Keratinocyte (primary cell): ENCODE results near the gene TYMS. TPM values are rescaled to one million over a fixed set of nuclear protein-coding genes. Genes with fewer than 3 reads are reported as not detected.

Experiments used
- DNase-seq: peaks from one replicate; pipeline ENCODE4 v3.0.0-alpha.2; 2011; ENCODE audit warnings: low read depth, missing footprints, low spot score
- FAIRE-seq: peaks from 2 replicates; lab custom pipeline; 2011; peaks lifted over from hg19 to GRCh38; lab: Jason Lieb, UNC
- H2AFZ ChIP-seq: 2 replicates; pipeline ENCODE4 v1.6.0; 2012; ENCODE audit warnings: low read length, control low read depth, inconsistent platforms; ENCODE audit not compliant: control insufficient read depth
- H3K27ac ChIP-seq: 2 replicates; pipeline ENCODE4 v1.5.1; 2011; ENCODE audit warnings: low read length; ENCODE audit not compliant: control insufficient read depth, insufficient read depth
- H3K27me3 ChIP-seq: 3 replicates; pipeline ENCODE4 v1.6.0; 2011; ENCODE audit warnings: low read length; ENCODE audit not compliant: control insufficient read depth, insufficient read depth; ENCODE audit errors: extremely low read depth
- H3K36me3 ChIP-seq, 2 experiments: 2 replicates in 1 of 2; 3 replicates in 1 of 2; pipeline ENCODE4 v1.5.1; 2011; ENCODE audit warnings: low read length in 2 of 2, mild to moderate bottlenecking in 1 of 2; ENCODE audit not compliant: control insufficient read depth in 2 of 2, insufficient read depth in 2 of 2; ENCODE audit errors: extremely low read depth in 1 of 2
- H3K4me1 ChIP-seq: 3 replicates; pipeline ENCODE4 v1.5.1; 2011; ENCODE audit warnings: low read length; ENCODE audit not compliant: control insufficient read depth, insufficient read depth; ENCODE audit errors: extremely low read depth
- H3K4me2 ChIP-seq: 3 replicates; pipeline ENCODE4 v1.6.0; 2011; ENCODE audit warnings: low read depth, low read length; ENCODE audit not compliant: control insufficient read depth, insufficient read depth; ENCODE audit errors: extremely low read depth
- H3K4me3 ChIP-seq, 3 experiments: fragments of 200-600 bp in 1 of 3; sonication (generic) in 1 of 3; 2 replicates in 2 of 3; 3 replicates in 1 of 3; pipeline ENCODE4 v1.5.1; 2011 to 2016; ENCODE audit warnings: low read length in 3 of 3, mild to moderate bottlenecking in 3 of 3, control low read depth in 2 of 3, inconsistent platforms in 1 of 3, low read depth in 1 of 3, mixed read lengths in 1 of 3, mixed run types in 1 of 3, moderate library complexity in 1 of 3; ENCODE audit not compliant: control insufficient read depth in 2 of 3, insufficient read depth in 2 of 3; ENCODE audit errors: extremely low read depth in 1 of 3
- H3K79me2 ChIP-seq: 2 replicates; pipeline ENCODE4 v1.6.0; 2012; ENCODE audit warnings: low read length; ENCODE audit not compliant: control insufficient read depth, insufficient read depth
- H3K9ac ChIP-seq: 3 replicates; pipeline ENCODE4 v1.6.0; 2011; ENCODE audit warnings: low read length; ENCODE audit not compliant: control insufficient read depth, insufficient read depth; ENCODE audit errors: extremely low read depth
- H3K9me1 ChIP-seq: 3 replicates; pipeline ENCODE4 v1.6.0; 2011; ENCODE audit warnings: low read length; ENCODE audit not compliant: control insufficient read depth, insufficient read depth; ENCODE audit errors: extremely low read depth
- H3K9me3 ChIP-seq: 2 replicates; pipeline ENCODE4 v1.5.1; 2012; ENCODE audit warnings: low read depth, low read length; ENCODE audit not compliant: control insufficient read depth
- H4K20me1 ChIP-seq: 3 replicates; pipeline ENCODE4 v1.6.0; 2011; ENCODE audit warnings: low read length; ENCODE audit not compliant: control insufficient read depth, insufficient read depth; ENCODE audit errors: extremely low read depth
- EZH2 ChIP-seq: IDR thresholded peaks from one replicate; pipeline ENCODE4 v1.6.1; 2012; ENCODE audit warnings: inconsistent platforms, mild to moderate bottlenecking, low read length, moderate library complexity
- dilution Hi-C: fragments of 300-500 bp; cut with MboI; formaldehyde crosslinking; loops from one replicate; pipeline ENCODE4 v1.7.0; 2020; ENCODE audit warnings: low sequenced_read_pairs; ENCODE audit not compliant: extremely low pct_ligation_motif_present
- polyA plus RNA-seq, 5 experiments: library from polyadenylated mRNA; depleted of rRNA in 3 of 5; stranded (reverse) in 3 of 5; stranded (forward) in 1 of 5; unstranded in 1 of 5; fragments of >200 nt; gene quantifications; 1 replicate in 1 of 5; 2 replicates in 3 of 5; 3 replicates in 1 of 5; pipeline versions ENCODE4 v1.2.1 to v1.2.3, GENCODE V29; 2011 to 2012; ENCODE audit warnings: missing spikeins in 2 of 5, low read depth in 1 of 5, low replicate concordance in 1 of 5
- TF ChIP-seq, protein P1 (sequence below), 3 experiments: IDR thresholded peaks in 1 of 3; conservative IDR thresholded peaks in 1 of 3; optimal IDR thresholded peaks in 1 of 3; 2 replicates in 2 of 3; 3 replicates in 1 of 3; pipeline versions ENCODE3 to v1.5.1; 2011; ENCODE audit warnings: low read length in 3 of 3, mild to moderate bottlenecking in 3 of 3, moderate library complexity in 2 of 3, control low read depth in 1 of 3, inconsistent platforms in 1 of 3; ENCODE audit not compliant: insufficient read depth in 2 of 3; ENCODE audit errors: extremely low read depth in 1 of 3

The TYMS gene
- polyA plus RNA-seq, 1 donor (not counting 4 experiments of a cell fraction or from before 2014, with no cell fraction given): 39.9 TPM

DNA sequence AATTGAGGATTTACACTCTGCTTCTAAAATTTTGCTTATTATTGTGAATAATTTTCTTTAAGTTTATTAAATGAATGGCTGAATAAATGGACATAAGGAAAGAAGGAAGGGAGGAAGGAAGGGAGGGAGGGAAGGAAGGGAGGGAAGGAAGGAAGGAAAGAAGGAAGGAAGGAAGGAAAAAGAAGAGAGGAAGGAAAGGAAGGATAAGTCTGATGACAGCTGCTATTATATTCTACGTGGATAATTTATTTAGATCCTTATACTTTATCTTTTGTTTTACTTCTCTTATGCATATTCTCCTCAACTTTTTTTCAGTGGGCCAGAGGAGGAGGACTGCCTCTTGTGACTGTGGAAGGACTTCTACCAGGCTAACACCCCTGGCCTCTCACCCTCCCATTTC is 43.3 kb upstream of the TYMS start:
- FAIRE-seq (no peak), DNase-seq (no peak)
- Histone ChIP-seq H3K36me3 (no peaks in the 10 kb centered on the region), H3K4me1 (no peaks in the 10 kb centered on the region), H3K27ac (no peak overlapping the region), H3K9me3 (no peaks in the 10 kb centered on the region), H3K79me2 (no peaks in the 10 kb centered on the region), H3K27me3 (no peaks in the 10 kb centered on the region), H3K9ac (no peak overlapping the region), H2AFZ (no peak overlapping the region), H4K20me1 (no peaks in the 10 kb centered on the region), H3K4me2 (no peak overlapping the region), H3K4me3 (no peak overlapping the region), H3K9me1 (no peaks in the 10 kb centered on the region)
- no peak for TF ChIP-seq EZH2
- TF ChIP-seq, protein P1, sequence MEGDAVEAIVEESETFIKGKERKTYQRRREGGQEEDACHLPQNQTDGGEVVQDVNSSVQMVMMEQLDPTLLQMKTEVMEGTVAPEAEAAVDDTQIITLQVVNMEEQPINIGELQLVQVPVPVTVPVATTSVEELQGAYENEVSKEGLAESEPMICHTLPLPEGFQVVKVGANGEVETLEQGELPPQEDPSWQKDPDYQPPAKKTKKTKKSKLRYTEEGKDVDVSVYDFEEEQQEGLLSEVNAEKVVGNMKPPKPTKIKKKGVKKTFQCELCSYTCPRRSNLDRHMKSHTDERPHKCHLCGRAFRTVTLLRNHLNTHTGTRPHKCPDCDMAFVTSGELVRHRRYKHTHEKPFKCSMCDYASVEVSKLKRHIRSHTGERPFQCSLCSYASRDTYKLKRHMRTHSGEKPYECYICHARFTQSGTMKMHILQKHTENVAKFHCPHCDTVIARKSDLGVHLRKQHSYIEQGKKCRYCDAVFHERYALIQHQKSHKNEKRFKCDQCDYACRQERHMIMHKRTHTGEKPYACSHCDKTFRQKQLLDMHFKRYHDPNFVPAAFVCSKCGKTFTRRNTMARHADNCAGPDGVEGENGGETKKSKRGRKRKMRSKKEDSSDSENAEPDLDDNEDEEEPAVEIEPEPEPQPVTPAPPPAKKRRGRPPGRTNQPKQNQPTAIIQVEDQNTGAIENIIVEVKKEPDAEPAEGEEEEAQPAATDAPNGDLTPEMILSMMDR (optimal IDR thresholded peaks at IDR 0.05 in 1 of 3, IDR thresholded peaks at IDR 0.05 in 1 of 3, conservative IDR thresholded peaks at IDR 0.05 in 1 of 3; ENCODE audit: extremely low read depth in 1 of 3, insufficient read depth in 2 of 3, low read length in 3 of 3): no peak
- dilution Hi-C loops: no loop called here

DNA sequence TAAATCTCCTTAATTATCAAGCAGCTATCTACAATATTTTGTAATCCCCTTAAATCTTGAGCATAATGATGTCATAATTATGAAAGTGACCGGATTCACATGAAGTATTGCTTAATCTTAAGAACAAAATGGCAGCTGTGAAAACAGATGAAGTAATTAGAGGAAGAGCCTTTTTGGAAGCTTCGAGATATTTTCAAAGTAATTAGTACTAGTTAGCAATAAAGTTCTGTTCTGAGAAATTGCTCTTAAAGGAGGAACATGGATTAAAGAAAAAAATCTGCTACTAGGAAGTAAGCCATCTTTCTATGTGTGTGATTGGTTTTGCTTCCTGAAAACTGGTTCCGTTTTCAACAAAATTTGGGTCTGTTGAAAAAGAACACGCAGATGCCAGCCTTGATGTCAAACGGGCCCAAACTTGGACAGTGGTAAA is 42.3 kb upstream of the TYMS start:
- Histone ChIP-seq H2AFZ (no peak overlapping the region), H3K27ac (no peak overlapping the region), H3K9me1 (no peaks in the 10 kb centered on the region), H3K4me3 (no peak overlapping the region), H3K9ac (no peak overlapping the region), H3K4me1 (no peaks in the 10 kb centered on the region), H3K36me3 (no peaks in the 10 kb centered on the region), H3K9me3 (no peaks in the 10 kb centered on the region), H3K27me3 (no peaks in the 10 kb centered on the region), H3K79me2 (no peaks in the 10 kb centered on the region), H4K20me1 (no peaks in the 10 kb centered on the region), H3K4me2 (no peak overlapping the region)
- dilution Hi-C loops: no loop called here
- TF ChIP-seq EZH2: no peak
- TF ChIP-seq, protein P1 (optimal IDR thresholded peaks at IDR 0.05 in 1 of 3, IDR thresholded peaks at IDR 0.05 in 1 of 3, conservative IDR thresholded peaks at IDR 0.05 in 1 of 3; ENCODE audit: extremely low read depth in 1 of 3, insufficient read depth in 2 of 3, low read length in 3 of 3): no peak
- no peak for FAIRE-seq
- DNase-seq: no peak
